PC-3 (cell line): ENCODE measurements around the gene CYS1. TPM values are rescaled to one million over a fixed set of nuclear protein-coding genes. Genes with fewer than 3 reads are reported as not detected.

Experiments used
- ATAC-seq: fragments of 200-7000 bp; cut with Tn5 transposase; 2 replicates; pipeline ENCODE4 v1.9.1; 2020; ENCODE audit warnings: mild to moderate bottlenecking, moderate library complexity
- BruUV-seq: library from RNA; stranded (reverse); fragments of 400-500 nt; replicated peaks from 2 replicates; lab custom pipeline; 2021; lab: Mats Ljungman, UMichigan
- CTCF ChIA-PET: fragments of 300-600 bp; sonication (Branson Sonifier 250); formaldehyde crosslinking; loops from one replicate; lab custom pipeline; 2022; ENCODE audit warnings: antibody characterized with exemption; lab: Charles Lee
- POLR2A ChIA-PET: fragments of 300-600 bp; sonication (Branson Sonifier 250); formaldehyde crosslinking; loops from one replicate; lab custom pipeline; 2022; ENCODE audit warnings: antibody characterized with exemption; ENCODE audit not compliant: unreplicated experiment; lab: Charles Lee
- DNase-seq: peaks from one replicate; pipeline ENCODE4 v3.0.0-alpha.2; 2015
- H2AFZ ChIP-seq: fragments of 300-600 bp; sonication (generic); 2 replicates; pipeline ENCODE4 v1.6.0; 2016; ENCODE audit warnings: antibody characterized with exemption, low read length
- H3F3A ChIP-seq: fragments of 300-600 bp; sonication (generic); one replicate; pipeline ENCODE4 v1.6.0; 2017; ENCODE audit warnings: antibody characterized with exemption, low read length, control low read depth, mild to moderate bottlenecking; ENCODE audit not compliant: unreplicated experiment
- H3K27ac ChIP-seq: fragments of 300-600 bp; sonication (generic); 2 replicates; pipeline ENCODE4 v1.5.1; 2016; ENCODE audit warnings: mild to moderate bottlenecking, low read length
- H3K27me3 ChIP-seq: fragments of 300-600 bp; sonication (generic); 2 replicates; pipeline ENCODE4 v1.6.1; 2016; ENCODE audit warnings: low read length, mixed read lengths
- H3K36me3 ChIP-seq: fragments of 300-600 bp; sonication (generic); 2 replicates; pipeline ENCODE4 v1.6.1; 2016; ENCODE audit warnings: low read depth, mixed run types, low read length, mixed read lengths
- H3K4me1 ChIP-seq: fragments of 300-600 bp; sonication (generic); 2 replicates; pipeline ENCODE4 v1.5.1; 2016; ENCODE audit warnings: low read length; ENCODE audit not compliant: insufficient read depth
- H3K4me2 ChIP-seq: fragments of 300-600 bp; sonication (generic); 2 replicates; pipeline ENCODE4 v1.6.0; 2016; ENCODE audit warnings: low read length
- H3K4me3 ChIP-seq: fragments of 300-600 bp; sonication (generic); 2 replicates; pipeline ENCODE4 v1.5.1; 2016; ENCODE audit warnings: mild to moderate bottlenecking, low read length, mixed read lengths
- H3K79me2 ChIP-seq: fragments of 300-600 bp; sonication (generic); 2 replicates; pipeline ENCODE4 v1.6.1; 2017; ENCODE audit warnings: low read length, mixed read lengths
- H3K9ac ChIP-seq: fragments of 300-600 bp; sonication (generic); 2 replicates; pipeline ENCODE4 v1.6.0; 2016; ENCODE audit warnings: mild to moderate bottlenecking, low read length
- H3K9me2 ChIP-seq: fragments of 300-600 bp; sonication (generic); replicated peaks from 2 replicates; pipeline ENCODE4 v1.6.1; 2016; ENCODE audit warnings: mixed run types, low read length, mixed read lengths
- H3K9me3 ChIP-seq: fragments of 300-600 bp; sonication (generic); 2 replicates; pipeline ENCODE4 v1.6.1; 2016; ENCODE audit warnings: low read length, mixed read lengths
- H4K20me1 ChIP-seq: fragments of 300-600 bp; sonication (generic); 2 replicates; pipeline ENCODE4 v1.6.1; 2016; ENCODE audit warnings: low read length, mixed read lengths
- EZH2 ChIP-seq: fragments of 300-600 bp; sonication (generic); IDR thresholded peaks from one replicate; pipeline ENCODE4 v1.6.1; 2017; ENCODE audit warnings: antibody characterized with exemption, mild to moderate bottlenecking, low read length; ENCODE audit not compliant: unreplicated experiment
- EZH2phosphoT487 ChIP-seq: fragments of 300-600 bp; sonication (generic); IDR thresholded peaks from 2 replicates; pipeline ENCODE4 v1.6.1; 2018; ENCODE audit warnings: mild to moderate bottlenecking, antibody characterized with exemption, low read length, borderline replicate concordance
- intact Hi-C: fragments of 100-400 bp; cut with micrococcal nuclease; formaldehyde crosslinking; loops from 2 replicates; pipeline ENCODE4 v1.9.0; 2023
- total RNA-seq: library from RNA; depleted of rRNA; stranded (reverse); fragments of >200 nt; gene quantifications from 2 replicates; pipeline ENCODE4 v1.2.3, GENCODE V29; 2014
- TF ChIP-seq, protein P1 (sequence below): fragments of 300-600 bp; sonication (generic); conservative IDR thresholded peaks from 2 replicates; pipeline ENCODE4 v1.5.1; 2017; ENCODE audit warnings: antibody characterized with exemption, low read depth, mild to moderate bottlenecking, low read length

Gene CYS1
- total RNA-seq, 1 experiment from 2014 or later = 0.15 TPM

DNA sequence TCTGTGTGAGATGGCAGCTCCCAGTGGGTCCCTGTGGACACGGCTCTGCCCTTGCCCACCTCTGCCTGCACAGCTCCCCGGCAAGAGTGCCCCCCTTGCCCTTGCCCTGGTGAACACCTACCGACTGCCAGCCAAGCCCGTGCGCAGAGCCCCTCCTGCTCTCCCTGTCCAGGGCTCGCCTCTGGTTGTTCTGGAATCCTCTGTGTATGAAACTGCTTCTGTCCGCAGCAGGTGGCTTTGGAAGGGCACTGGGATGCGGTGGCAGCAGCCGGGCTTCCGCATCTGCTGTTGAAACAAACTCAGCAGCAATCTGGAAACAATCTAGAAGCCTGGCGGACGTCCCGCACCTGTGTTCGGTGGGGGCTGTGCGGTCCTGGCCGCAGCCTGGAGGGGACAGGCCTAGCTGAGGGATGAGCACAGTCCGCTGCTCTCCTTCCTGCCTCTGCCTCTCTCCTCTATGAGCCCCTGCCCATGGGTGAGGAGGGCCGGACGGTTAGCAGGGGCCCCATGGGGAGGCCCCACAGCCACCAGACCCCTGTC is 70.9 kb downstream of the CYS1 start:
- DNase-seq = no peak
- intact Hi-C loops = no loop called here
- no peaks in the 10 kb centered on the region for H3K79me2 ChIP-seq
- H3K4me3 ChIP-seq = no peak overlapping the region
- H3F3A ChIP-seq = no peaks in the 10 kb centered on the region
- no peak overlapping the region for H2AFZ ChIP-seq
- peaks cover 9% of the 10 kb centered on the region; the same call in 1 of the 2 replicates for H3K4me1 ChIP-seq
- no peak overlapping the region for H3K27ac ChIP-seq
- H3K36me3 ChIP-seq = no peaks in the 10 kb centered on the region
- no peak overlapping the region for H3K9ac ChIP-seq
- H3K4me2 ChIP-seq = no peak overlapping the region
- ATAC-seq = no peak
- BruUV-seq = no TSS peak
- no peaks in the 10 kb centered on the region for H4K20me1 ChIP-seq
- CTCF ChIA-PET = no interaction called here
- POLR2A ChIA-PET = interaction anchor here (0.6 kb wide), 1 partner anchor 1059 kb away, joined by 3 read pairs; no protein-coding TSS in a partner anchor
- TF ChIP-seq, protein P1, sequence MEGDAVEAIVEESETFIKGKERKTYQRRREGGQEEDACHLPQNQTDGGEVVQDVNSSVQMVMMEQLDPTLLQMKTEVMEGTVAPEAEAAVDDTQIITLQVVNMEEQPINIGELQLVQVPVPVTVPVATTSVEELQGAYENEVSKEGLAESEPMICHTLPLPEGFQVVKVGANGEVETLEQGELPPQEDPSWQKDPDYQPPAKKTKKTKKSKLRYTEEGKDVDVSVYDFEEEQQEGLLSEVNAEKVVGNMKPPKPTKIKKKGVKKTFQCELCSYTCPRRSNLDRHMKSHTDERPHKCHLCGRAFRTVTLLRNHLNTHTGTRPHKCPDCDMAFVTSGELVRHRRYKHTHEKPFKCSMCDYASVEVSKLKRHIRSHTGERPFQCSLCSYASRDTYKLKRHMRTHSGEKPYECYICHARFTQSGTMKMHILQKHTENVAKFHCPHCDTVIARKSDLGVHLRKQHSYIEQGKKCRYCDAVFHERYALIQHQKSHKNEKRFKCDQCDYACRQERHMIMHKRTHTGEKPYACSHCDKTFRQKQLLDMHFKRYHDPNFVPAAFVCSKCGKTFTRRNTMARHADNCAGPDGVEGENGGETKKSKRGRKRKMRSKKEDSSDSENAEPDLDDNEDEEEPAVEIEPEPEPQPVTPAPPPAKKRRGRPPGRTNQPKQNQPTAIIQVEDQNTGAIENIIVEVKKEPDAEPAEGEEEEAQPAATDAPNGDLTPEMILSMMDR = no peak
- TF ChIP-seq EZH2 = no peak
- TF ChIP-seq EZH2phosphoT487 = no peak
- H3K9me3 ChIP-seq = no peaks in the 10 kb centered on the region
- no peaks in the 10 kb centered on the region for H3K9me2 ChIP-seq
- no peaks in the 10 kb centered on the region for H3K27me3 ChIP-seq

DNA sequence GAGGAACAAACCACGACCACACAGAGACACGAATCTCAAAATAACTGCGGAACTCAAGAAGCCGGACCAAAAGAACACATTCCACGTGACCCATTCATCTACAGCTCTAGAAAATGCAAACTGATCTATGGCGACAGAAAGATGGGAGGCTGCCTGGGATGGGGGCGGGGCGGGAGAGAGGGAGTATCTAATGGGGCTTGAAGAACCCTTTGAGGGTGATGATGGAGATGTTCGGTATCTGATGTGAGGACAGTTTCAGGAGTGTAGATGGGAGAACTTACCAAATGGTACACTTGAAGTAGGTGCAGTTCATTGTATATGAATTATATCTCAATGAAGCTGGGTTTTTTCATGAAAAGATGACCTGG is 71.4 kb downstream of the CYS1 start:
- Histone ChIP-seq H3K4me1 (peaks cover 9% of the 10 kb centered on the region; the same call in 1 of the 2 replicates), H3F3A (no peaks in the 10 kb centered on the region), H3K27ac (no peak overlapping the region), H2AFZ (no peak overlapping the region), H3K9me2 (no peaks in the 10 kb centered on the region), H3K79me2 (no peaks in the 10 kb centered on the region), H3K4me2 (no peak overlapping the region), H3K36me3 (no peaks in the 10 kb centered on the region), H4K20me1 (no peaks in the 10 kb centered on the region), H3K4me3 (no peak overlapping the region), H3K27me3 (no peaks in the 10 kb centered on the region), H3K9ac (no peak overlapping the region), H3K9me3 (no peaks in the 10 kb centered on the region)
- CTCF ChIA-PET = interaction anchor here (0.6 kb wide), 1 partner anchor 39 kb away, joined by 5 read pairs; no protein-coding TSS in a partner anchor
- POLR2A ChIA-PET = interaction anchor here (0.6 kb wide), 1 partner anchor 1059 kb away, joined by 3 read pairs; no protein-coding TSS in a partner anchor
- intact Hi-C loops = no loop called here
- BruUV-seq = no TSS peak
- DNase-seq = no peak
- ATAC-seq = no peak
- no peak for TF ChIP-seq EZH2phosphoT487
- no peak for TF ChIP-seq EZH2
- TF ChIP-seq, protein P1 = no peak
